Measurements from ENCODE around the gene MGAT5.

- no peak for TF ChIP-seq RARB (CRISPR knock-in tag; IDR thresholded peaks at IDR 0.05)
- TF ChIP-seq PPARA (CRISPR knock-in tag; IDR thresholded peaks at IDR 0.05; ENCODE audit: borderline replicate concordance) = no peak
- TF ChIP-seq ZNF8 (CRISPR knock-in tag; IDR thresholded peaks at IDR 0.05) = no peak
Measured at GRCh38 chr2:134324430-134324829, 70.6 kb downstream of the MGAT5 start.
